ENCODE measurements around the gene IQGAP3. TPM values are rescaled to one million over a fixed set of nuclear protein-coding genes. Genes with fewer than 3 reads are reported as not detected.

The IQGAP3 gene
- total RNA-seq, 2 donors from 2014 or later: 1.0 TPM; not detected in 1

GRCh38 chr1:156523801-156524480 is 48.4 kb downstream of the IQGAP3 start:
- no peak for DNase-seq (ENCODE audit: low spot score)
- Histone ChIP-seq H3K4me1 (peaks cover 0 to 13% of the 10 kb centered on the region in 2 donors), H3K27ac (no peak overlapping the region), H3K9me3 (no peaks in the 10 kb centered on the region), H3K36me3 (no peaks in the 10 kb centered on the region), H3K4me3 (no peak overlapping the region), H3K27me3 (no peaks in the 10 kb centered on the region)
- no peak for TF ChIP-seq CTCF (IDR thresholded peaks at IDR 0.05)

GRCh38 chr1:156522443-156522970 is 49.9 kb downstream of the IQGAP3 start:
- peaks cover 0 to 13% of the 10 kb centered on the region in 2 donors for H3K4me1 ChIP-seq
- H3K36me3 ChIP-seq: no peaks in the 10 kb centered on the region
- no peak overlapping the region for H3K27ac ChIP-seq
- no peaks in the 10 kb centered on the region for H3K27me3 ChIP-seq
- H3K4me3 ChIP-seq: no peak overlapping the region
- no peak for DNase-seq (ENCODE audit: low spot score)
- TF ChIP-seq CTCF (IDR thresholded peaks at IDR 0.05): no peak
- H3K9me3 ChIP-seq: no peaks in the 10 kb centered on the region

- TF ChIP-seq CTCF (IDR thresholded peaks at IDR 0.05): no peak
- Histone ChIP-seq H3K27me3 (no peaks in the 10 kb centered on the region), H3K4me3 (no peak overlapping the region), H3K36me3 (no peaks in the 10 kb centered on the region), H3K27ac (no peak overlapping the region), H3K9me3 (no peaks in the 10 kb centered on the region), H3K4me1 (no peaks in the 10 kb centered on the region)
- DNase-seq (ENCODE audit: low spot score): no peak
Observed at GRCh38 chr1:156517748-156518147, 54.6 kb downstream of the IQGAP3 start.

GRCh38 chr1:156516821-156517220 is 55.5 kb downstream of the IQGAP3 start:
- peaks cover 0 to 4% of the 10 kb centered on the region in 2 donors for H3K4me1 ChIP-seq
- H3K36me3 ChIP-seq: no peaks in the 10 kb centered on the region
- no peak for TF ChIP-seq CTCF (IDR thresholded peaks at IDR 0.05)
- H3K27ac ChIP-seq: no peak overlapping the region
- no peak overlapping the region for H3K4me3 ChIP-seq
- H3K9me3 ChIP-seq: no peaks in the 10 kb centered on the region
- H3K27me3 ChIP-seq: no peaks in the 10 kb centered on the region
- no peak for DNase-seq (ENCODE audit: low spot score)

GRCh38 chr1:156515956-156516355 is 56.4 kb downstream of the IQGAP3 start:
- no peak overlapping the region for H3K27ac ChIP-seq
- no peak for DNase-seq (ENCODE audit: low spot score)
- H3K9me3 ChIP-seq: no peaks in the 10 kb centered on the region
- H3K27me3 ChIP-seq: no peaks in the 10 kb centered on the region
- H3K4me3 ChIP-seq: no peak overlapping the region
- no peaks in the 10 kb centered on the region for H3K36me3 ChIP-seq
- no peak for TF ChIP-seq CTCF (IDR thresholded peaks at IDR 0.05)
- H3K4me1 ChIP-seq: peaks cover 0 to 12% of the 10 kb centered on the region in 2 donors

GRCh38 chr1:156513185-156513584 is 59.2 kb downstream of the IQGAP3 start:
- Histone ChIP-seq H3K27ac (no peak overlapping the region), H3K4me1 (peaks cover 0 to 40% of the 10 kb centered on the region in 2 donors), H3K9me3 (no peaks in the 10 kb centered on the region), H3K36me3 (no peaks in the 10 kb centered on the region), H3K4me3 (no peak overlapping the region), H3K27me3 (no peaks in the 10 kb centered on the region)
- DNase-seq (ENCODE audit: low spot score): no peak
- no peak for TF ChIP-seq CTCF (IDR thresholded peaks at IDR 0.05)
